Thyroid gland (tissue), 4 donors: ENCODE results near the gene CD96.

Experiments
- CTCF ChIP-seq, 6 experiments: fragments of 200-600 bp in 3 of 6; fragments of 450-650 bp in 3 of 6; sonication (generic) in 3 of 6; IDR thresholded peaks; one replicate each; pipeline ENCODE4 v1.5.1; 2016 to 2019; ENCODE audit warnings: antibody characterized with exemption in 6 of 6, mild to moderate bottlenecking in 2 of 6, inconsistent platforms in 1 of 6, moderate library complexity in 1 of 6
- POLR2A ChIP-seq, 2 donors: fragments of 450-650 bp; IDR thresholded peaks; one replicate each; pipeline ENCODE4 v1.6.1; 2017; ENCODE audit warnings: antibody characterized with exemption in 2 of 2, mild to moderate bottlenecking in 2 of 2, moderate library complexity in 1 of 2

GRCh38 chr3:111548756-111549155 lies 6.8 kb downstream of the CD96 start:
- TF ChIP-seq CTCF (IDR thresholded peaks at IDR 0.05) (no peak), POLR2A (IDR thresholded peaks at IDR 0.05) (no peak)
